Epithelial cell of alveolus of lung (primary cell): ENCODE measurements around the gene ZNF687. TPM values are rescaled to one million over a fixed set of nuclear protein-coding genes. Genes with fewer than 3 reads are reported as not detected.

Experiments used
- total RNA-seq: library from RNA; depleted of rRNA; stranded (reverse); fragments of >200 nt; gene quantifications from 2 replicates; pipeline ENCODE4 v1.2.1, GENCODE V29; 2015

The ZNF687 gene, protein sequence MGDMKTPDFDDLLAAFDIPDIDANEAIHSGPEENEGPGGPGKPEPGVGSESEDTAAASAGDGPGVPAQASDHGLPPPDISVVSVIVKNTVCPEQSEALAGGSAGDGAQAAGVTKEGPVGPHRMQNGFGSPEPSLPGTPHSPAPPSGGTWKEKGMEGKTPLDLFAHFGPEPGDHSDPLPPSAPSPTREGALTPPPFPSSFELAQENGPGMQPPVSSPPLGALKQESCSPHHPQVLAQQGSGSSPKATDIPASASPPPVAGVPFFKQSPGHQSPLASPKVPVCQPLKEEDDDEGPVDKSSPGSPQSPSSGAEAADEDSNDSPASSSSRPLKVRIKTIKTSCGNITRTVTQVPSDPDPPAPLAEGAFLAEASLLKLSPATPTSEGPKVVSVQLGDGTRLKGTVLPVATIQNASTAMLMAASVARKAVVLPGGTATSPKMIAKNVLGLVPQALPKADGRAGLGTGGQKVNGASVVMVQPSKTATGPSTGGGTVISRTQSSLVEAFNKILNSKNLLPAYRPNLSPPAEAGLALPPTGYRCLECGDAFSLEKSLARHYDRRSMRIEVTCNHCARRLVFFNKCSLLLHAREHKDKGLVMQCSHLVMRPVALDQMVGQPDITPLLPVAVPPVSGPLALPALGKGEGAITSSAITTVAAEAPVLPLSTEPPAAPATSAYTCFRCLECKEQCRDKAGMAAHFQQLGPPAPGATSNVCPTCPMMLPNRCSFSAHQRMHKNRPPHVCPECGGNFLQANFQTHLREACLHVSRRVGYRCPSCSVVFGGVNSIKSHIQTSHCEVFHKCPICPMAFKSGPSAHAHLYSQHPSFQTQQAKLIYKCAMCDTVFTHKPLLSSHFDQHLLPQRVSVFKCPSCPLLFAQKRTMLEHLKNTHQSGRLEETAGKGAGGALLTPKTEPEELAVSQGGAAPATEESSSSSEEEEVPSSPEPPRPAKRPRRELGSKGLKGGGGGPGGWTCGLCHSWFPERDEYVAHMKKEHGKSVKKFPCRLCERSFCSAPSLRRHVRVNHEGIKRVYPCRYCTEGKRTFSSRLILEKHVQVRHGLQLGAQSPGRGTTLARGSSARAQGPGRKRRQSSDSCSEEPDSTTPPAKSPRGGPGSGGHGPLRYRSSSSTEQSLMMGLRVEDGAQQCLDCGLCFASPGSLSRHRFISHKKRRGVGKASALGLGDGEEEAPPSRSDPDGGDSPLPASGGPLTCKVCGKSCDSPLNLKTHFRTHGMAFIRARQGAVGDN
- total RNA-seq, result 17.6 and 29.0 TPM in 2 replicates

DNA sequence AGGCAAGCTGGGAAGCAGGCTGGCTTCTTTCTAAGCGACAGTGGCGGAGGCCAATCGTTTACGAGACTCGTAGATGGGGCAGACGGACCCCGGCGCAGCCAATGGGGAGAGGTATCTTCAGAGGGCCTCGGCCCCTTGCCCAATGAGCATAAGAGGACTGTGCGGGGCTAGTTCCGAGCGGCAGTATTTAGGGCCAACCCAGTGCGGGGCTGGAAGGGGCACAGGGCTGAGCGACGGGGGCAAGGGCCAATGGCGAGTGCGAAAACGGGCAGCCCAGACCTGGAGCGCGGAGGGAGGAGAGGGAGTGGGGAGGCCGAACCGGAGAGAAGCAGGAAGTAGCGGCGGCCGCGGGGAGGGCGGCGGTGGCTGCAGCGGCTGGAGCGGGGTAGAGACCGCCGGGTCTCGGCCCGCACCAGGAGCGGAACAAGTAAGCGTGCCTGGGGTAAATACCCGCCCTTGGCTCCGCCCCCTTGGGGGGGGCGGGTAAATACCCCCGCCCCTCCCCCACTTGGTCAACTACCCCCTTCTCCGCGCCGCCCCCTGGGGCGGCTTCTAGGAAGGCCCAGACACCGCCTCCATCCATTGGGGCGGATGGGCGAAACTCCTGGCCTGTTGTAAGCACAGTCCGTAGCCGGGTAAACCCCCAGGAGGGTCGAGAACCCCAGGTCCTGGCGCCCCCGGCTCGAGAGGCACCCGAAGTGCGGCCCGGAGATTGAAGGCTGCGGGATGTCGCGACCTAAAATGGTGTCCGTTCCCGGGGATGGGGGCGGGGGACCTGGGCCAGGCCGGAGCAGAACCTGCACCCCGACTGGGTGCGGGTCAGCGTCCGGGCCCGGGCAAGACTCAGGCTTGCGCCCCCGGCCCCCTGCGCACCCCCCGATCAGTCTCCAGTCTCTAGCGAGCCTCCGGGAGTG, at the start of gene ZNF687:
Gene ZNF687, plus strand, starts transcription at position 331 of the 914 bp plus-strand sequence. CDS start 3,993 bp downstream, outside the sequence.

DNA sequence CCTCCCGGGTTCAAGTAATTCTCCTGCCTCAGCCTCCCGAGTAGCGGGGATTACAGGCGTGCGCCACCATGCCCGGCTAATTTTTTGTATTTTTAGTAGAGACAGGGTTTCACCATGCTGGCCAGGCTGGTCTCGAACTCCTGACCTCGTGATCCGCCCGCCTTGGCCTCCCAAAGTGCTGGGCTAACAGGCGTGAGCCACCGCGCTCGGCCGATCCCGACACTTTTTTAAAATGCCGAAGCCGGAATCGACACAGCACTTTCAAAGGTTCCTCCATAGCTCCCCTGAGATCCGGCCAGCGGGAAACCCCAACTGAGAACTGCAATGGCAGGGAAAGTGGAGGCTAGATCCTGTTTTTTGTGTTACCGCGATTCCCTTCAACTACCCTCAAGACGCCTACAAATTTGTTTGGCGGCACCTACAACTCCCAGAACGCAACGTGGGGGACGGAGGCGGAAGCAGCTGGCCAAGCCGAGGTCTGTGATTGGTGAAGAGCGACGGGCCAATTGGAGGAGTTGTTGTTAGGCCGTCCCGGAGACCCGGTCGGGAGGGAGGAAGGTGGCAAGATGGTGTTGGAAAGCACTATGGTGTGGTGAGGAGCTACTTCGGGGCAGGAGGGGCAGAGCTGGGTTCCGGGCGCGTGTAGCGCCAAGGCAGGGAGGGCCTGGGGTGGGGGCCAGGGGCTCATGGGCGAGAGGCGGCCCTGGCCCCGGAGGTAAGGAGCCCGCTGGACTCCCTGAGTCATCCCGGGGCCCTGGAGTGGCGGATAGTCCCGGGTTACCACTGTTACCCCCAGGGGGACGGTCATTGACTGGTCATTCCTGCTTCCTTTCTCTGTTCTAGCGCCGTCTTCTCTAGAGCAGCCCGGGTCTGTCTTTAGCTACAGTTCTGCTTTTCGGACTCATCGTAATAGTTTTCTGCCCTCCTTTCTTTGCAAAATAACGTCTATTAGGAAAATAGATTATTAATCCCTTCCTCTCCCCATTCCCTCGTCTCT, 27.6 kb upstream of the ZNF687 start, which contains the start of gene PSMD4:
Gene PSMD4, plus strand, starts transcription at position 518 of the 997 bp plus-strand sequence. Its CDS starts 49 bp downstream, at position 567.

DNA sequence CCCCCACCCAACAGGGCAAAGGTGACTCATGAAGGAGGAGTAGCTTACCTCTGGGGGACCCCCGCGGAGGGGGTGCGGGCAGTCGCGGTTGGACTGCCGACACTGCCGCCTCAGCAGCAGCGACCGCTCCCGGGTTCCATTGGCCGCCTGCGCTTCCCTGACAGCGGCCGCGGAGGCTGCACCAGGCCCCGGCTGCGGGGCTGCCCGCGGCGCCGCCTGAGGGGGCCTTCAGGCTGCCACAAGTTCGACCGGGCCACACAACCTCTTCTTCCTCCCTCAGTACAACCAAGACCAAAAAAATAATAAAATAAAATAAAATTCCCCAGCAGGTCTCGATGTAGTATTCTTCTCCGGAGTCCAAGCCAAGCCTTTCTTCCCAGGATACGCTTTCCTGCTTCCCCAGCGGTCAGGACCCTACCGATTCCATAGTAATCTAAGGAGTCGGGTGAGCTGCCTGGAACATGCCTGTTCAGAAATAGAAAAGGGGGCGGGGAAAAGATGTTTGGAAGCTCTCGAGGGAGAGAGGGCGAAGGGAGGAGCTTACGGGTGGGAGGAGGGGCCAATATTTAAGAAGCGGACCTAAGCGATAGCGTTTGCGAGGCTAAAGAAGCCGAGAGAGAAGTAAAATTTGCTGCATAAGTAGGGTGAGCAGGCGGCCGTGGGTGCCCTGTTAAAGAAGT, 45.3 kb downstream of the ZNF687 start, which contains the start of gene PI4KB:
Gene PI4KB, minus strand, starts transcription at position 194 of the 680 bp plus-strand sequence. CDS start 10,935 bp downstream, outside the sequence.

Other genes starting within 250 kb of the ZNF687 start
- 0.13 and 2.3 TPM in 2 replicates for gene BNIPL, start 245.7 kb upstream of the ZNF687 start, total RNA-seq
- gene C1orf56, start 234.5 kb upstream of the ZNF687 start, total RNA-seq, result 3.0 and 3.9 TPM in 2 replicates
- gene CDC42SE1, start 222.7 kb upstream of the ZNF687 start, total RNA-seq, result 39.0 and 43.8 TPM in 2 replicates
- 5.8 and 19.0 TPM in 2 replicates for gene MLLT11, start 221.9 kb upstream of the ZNF687 start, total RNA-seq
- 4.5 and 5.7 TPM in 2 replicates for gene GABPB2, start 211.5 kb upstream of the ZNF687 start, total RNA-seq
- 1.7 and 5.5 TPM in 2 replicates for gene SEMA6C, start 135.7 kb upstream of the ZNF687 start, total RNA-seq
- not detected in 2 replicates for gene TNFAIP8L2, start 125.7 kb upstream of the ZNF687 start, total RNA-seq
- 6.2 and 11.7 TPM in 2 replicates for gene LYSMD1, start 116.4 kb upstream of the ZNF687 start, total RNA-seq
- gene SCNM1, start 116.2 kb upstream of the ZNF687 start, total RNA-seq, result 29.5 and 31.0 TPM in 2 replicates
- not detected in 2 replicates for gene TMOD4, start 106.3 kb upstream of the ZNF687 start, total RNA-seq
- gene VPS72, start 92.1 kb upstream of the ZNF687 start, total RNA-seq, result 42.7 and 52.9 TPM in 2 replicates
- gene PIP5K1A, start 83.7 kb upstream of the ZNF687 start, total RNA-seq, result 42.2 and 43.2 TPM in 2 replicates
- gene PSMD4, start 27.6 kb upstream of the ZNF687 start, total RNA-seq, result 124 and 156 TPM in 2 replicates
- gene PI4KB, start 45.1 kb downstream of the ZNF687 start, total RNA-seq, result 48.6 and 60.4 TPM in 2 replicates
- 22.2 and 25.4 TPM in 2 replicates for gene RFX5, start 65.0 kb downstream of the ZNF687 start, total RNA-seq
- gene SELENBP1, start 90.4 kb downstream of the ZNF687 start, total RNA-seq, result 27.0 and 118 TPM in 2 replicates
- gene PSMB4, start 117.3 kb downstream of the ZNF687 start, total RNA-seq, result 331 and 344 TPM in 2 replicates
- 16.3 and 29.4 TPM in 2 replicates for gene POGZ, start 177.2 kb downstream of the ZNF687 start, total RNA-seq
- gene CGN, start 229.1 kb downstream of the ZNF687 start, total RNA-seq, result 0.52 TPM in 1 of 2 replicates, not detected in the other